Uterus (tissue), 4 donors: ENCODE results near the gene CD4. TPM values are rescaled to one million over a fixed set of nuclear protein-coding genes. Genes with fewer than 3 reads are reported as not detected.
A peak's percentile ranks its signal among the peaks of the same experiment; 100 is the strongest.

Experiments used
- DNase-seq, 2 donors: peaks; one replicate each; pipeline ENCODE4 v3.0.0-alpha.2; 2019 to 2020
- H3K27ac ChIP-seq, 2 donors: fragments of 200-600 bp; sonication (generic); 1 replicate in 1 of 2; 2 replicates in 1 of 2; pipeline ENCODE4 v1.5.1; 2016 to 2018
- H3K27me3 ChIP-seq, 2 donors: fragments of 200-600 bp; sonication (generic); one replicate each; pipeline ENCODE4 v1.5.1; 2018 to 2019; ENCODE audit warnings: control low read depth in 1 of 2
- H3K36me3 ChIP-seq, 2 donors: fragments of 200-600 bp; sonication (generic); one replicate each; pipeline ENCODE4 v1.5.1; 2019; ENCODE audit warnings: control low read depth in 1 of 2
- H3K4me1 ChIP-seq, 2 donors: fragments of 200-600 bp; sonication (generic); one replicate each; pipeline ENCODE4 v1.5.1; 2018 to 2019; ENCODE audit warnings: control low read depth in 1 of 2
- H3K4me3 ChIP-seq, 2 donors: fragments of 200-600 bp; sonication (generic); 1 replicate in 1 of 2; 2 replicates in 1 of 2; pipeline ENCODE4 v1.5.1; 2018 to 2019; ENCODE audit warnings: mild to moderate bottlenecking in 1 of 2
- H3K9me3 ChIP-seq, 2 donors: fragments of 200-600 bp; sonication (generic); one replicate each; pipeline ENCODE4 v1.5.1; 2019; ENCODE audit warnings: control low read depth in 1 of 2
- CTCF ChIP-seq, 4 experiments: fragments of 200-600 bp in 2 of 4; fragments of 450-650 bp in 2 of 4; sonication (generic) in 2 of 4; IDR thresholded peaks; one replicate each; pipeline ENCODE4 v1.5.1; 2016 to 2019; ENCODE audit warnings: antibody characterized with exemption in 4 of 4, mild to moderate bottlenecking in 2 of 4, moderate library complexity in 1 of 4
- POLR2A ChIP-seq, 2 donors: fragments of 450-650 bp; IDR thresholded peaks; one replicate each; pipeline ENCODE4 v1.6.1; 2016; ENCODE audit warnings: antibody characterized with exemption in 2 of 2, mild to moderate bottlenecking in 1 of 2, moderate library complexity in 1 of 2
- intact Hi-C: fragments of 100-400 bp; cut with DNase I; formaldehyde crosslinking; loops from one replicate; pipeline ENCODE4 v1.15.1; 2023; ENCODE audit warnings: low total_unique reads
- total RNA-seq, 4 donors: library from RNA; depleted of rRNA in 3 of 4; stranded (reverse); fragments of >200 nt in 3 of 4; gene quantifications; one replicate each; pipeline versions ENCODE4 v1.1.0 to v1.2.4, GENCODE V29; 2014 to 2023
- donor health status: DM: yes; HTN: yes; CAD: no.

Gene CD4
- total RNA-seq, 4 donors from 2014 or later: 1.0 to 24.3 (median 10.4) TPM

- intact Hi-C loops: loop anchor here (10.0 kb wide), 1 partner anchor 73 kb away; the partner anchor contains the start of gene MLF2
- Histone ChIP-seq H3K9me3 (no peaks in the 10 kb centered on the region), H3K27me3 (no peaks in the 10 kb centered on the region), H3K4me3 (peak within 1 kb of the TSS; percentile 91 to 96), H3K27ac (peak within 1 kb of the TSS; percentile 90 to 97), H3K4me1 (peaks cover 5 to 6% of the 10 kb centered on the region in 2 donors), H3K36me3 (no peaks in the 10 kb centered on the region)
- peak in 2 of 4 experiments; percentile 2 to 24 for TF ChIP-seq CTCF (IDR thresholded peaks at IDR 0.05)
- peak in 1 of 2 donors; percentile 40 for TF ChIP-seq POLR2A (IDR thresholded peaks at IDR 0.05)
- DNase-seq: peak; percentile 64 to 69
These were observed 38.9 kb downstream of the CD4 start, which contains the start of gene P3H3 for GRCh38 chr12:6827982-6828780. P3H3 (plus strand) TSS chr12:6828407; CDS start chr12:6828441, 34 bp downstream.

- H3K27me3 ChIP-seq: no peaks in the 10 kb centered on the region
- DNase-seq: peak; percentile 53 to 59
- intact Hi-C loops: loop anchor here (10.0 kb wide), 1 partner anchor 74 kb away; the partner anchor contains the start of gene MLF2
- TF ChIP-seq CTCF (IDR thresholded peaks at IDR 0.05) (no peak), POLR2A (IDR thresholded peaks at IDR 0.05) (peak; percentile 13 to 43)
- peak overlapping the region; percentile 91 to 96 for H3K4me3 ChIP-seq
- no peaks in the 10 kb centered on the region for H3K36me3 ChIP-seq
- no peaks in the 10 kb centered on the region for H3K9me3 ChIP-seq
- peak overlapping the region; percentile 90 to 97 for H3K27ac ChIP-seq
- peaks cover 5 to 6% of the 10 kb centered on the region in 2 donors for H3K4me1 ChIP-seq
These were observed 39.6 kb downstream of the CD4 start for GRCh38 chr12:6828781-6829535.

- no peak for DNase-seq
- H3K4me1 ChIP-seq: peaks cover 5 to 6% of the 10 kb centered on the region in 2 donors
- H3K27me3 ChIP-seq: no peaks in the 10 kb centered on the region
- H3K27ac ChIP-seq: peak overlapping the region; percentile 90 to 97
- H3K4me3 ChIP-seq: peak overlapping the region; percentile 91 to 96
- intact Hi-C loops: loop anchor here (10.0 kb wide), 1 partner anchor 75 kb away; the partner anchor contains the start of gene MLF2
- no peaks in the 10 kb centered on the region for H3K36me3 ChIP-seq
- TF ChIP-seq CTCF (IDR thresholded peaks at IDR 0.05) (peak in 1 of 4 experiments; percentile 15), POLR2A (IDR thresholded peaks at IDR 0.05) (no peak)
- no peaks in the 10 kb centered on the region for H3K9me3 ChIP-seq
These were observed 40.4 kb downstream of the CD4 start for GRCh38 chr12:6829536-6830220.

- no peak for DNase-seq
- Histone ChIP-seq H3K27ac (peak overlapping the region; percentile 90 to 97), H3K9me3 (no peaks in the 10 kb centered on the region), H3K27me3 (no peaks in the 10 kb centered on the region), H3K36me3 (no peaks in the 10 kb centered on the region), H3K4me3 (no peak overlapping the region), H3K4me1 (peaks cover 5 to 6% of the 10 kb centered on the region in 2 donors)
- intact Hi-C loops: no loop called here
- TF ChIP-seq CTCF (IDR thresholded peaks at IDR 0.05) (no peak), POLR2A (IDR thresholded peaks at IDR 0.05) (no peak)
These were observed 41.1 kb downstream of the CD4 start for GRCh38 chr12:6830286-6830890.
